DMS114 treated with DMSO at 0.1 percent for 48 hours (cell line): ENCODE results near the gene MTX2.
"Not testable (repeated sequence)": the region's sequence is repeated elsewhere in the genome, so short reads cannot be mapped to it uniquely, and the experiment has no call there.

Source experiments
- DNase-seq: peaks from one replicate; lab custom pipeline; 2025; ENCODE audit not compliant: unreplicated experiment; lab: John Stamatoyannopoulos, UW

MTX2 gene

DNA sequence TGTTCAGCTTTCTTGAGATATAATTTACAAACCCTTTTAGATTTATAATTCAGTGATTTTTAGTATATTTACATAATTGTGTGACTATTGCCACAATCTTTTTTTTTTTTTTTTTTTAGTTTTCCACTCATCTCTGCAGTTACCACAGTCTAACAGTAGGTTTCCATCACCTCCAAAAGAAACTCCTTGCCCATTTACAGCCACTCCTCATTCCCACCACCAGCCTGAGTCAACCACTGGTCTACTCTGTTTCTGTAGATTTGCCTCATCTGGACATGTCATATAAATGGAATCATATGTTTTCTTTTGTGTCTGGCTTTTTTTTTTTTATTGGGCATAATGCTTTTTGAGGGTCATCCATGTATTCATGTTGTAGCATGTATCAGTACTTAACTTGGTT, 16.1 kb downstream of the MTX2 start:
- DNase-seq = no peak

DNA sequence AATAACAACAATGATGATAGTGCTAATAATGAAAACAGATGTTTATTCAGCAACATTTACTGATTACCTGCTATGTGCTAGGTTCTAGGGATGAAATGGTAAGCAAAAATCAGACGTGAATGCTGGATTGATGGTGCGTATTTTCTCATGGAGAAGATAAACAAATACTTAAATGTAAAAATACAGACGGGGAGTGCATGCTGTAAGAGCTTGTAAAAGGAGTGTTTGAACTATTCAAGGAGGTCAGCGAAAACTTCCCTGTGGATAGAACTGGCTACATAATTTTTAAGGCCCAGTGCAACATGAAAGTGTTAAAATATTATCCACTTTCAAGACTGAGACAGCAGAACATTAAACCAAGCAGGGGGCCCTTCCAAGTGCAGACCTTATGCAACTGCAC, 22.1 kb downstream of the MTX2 start:
- no peak for DNase-seq

DNA sequence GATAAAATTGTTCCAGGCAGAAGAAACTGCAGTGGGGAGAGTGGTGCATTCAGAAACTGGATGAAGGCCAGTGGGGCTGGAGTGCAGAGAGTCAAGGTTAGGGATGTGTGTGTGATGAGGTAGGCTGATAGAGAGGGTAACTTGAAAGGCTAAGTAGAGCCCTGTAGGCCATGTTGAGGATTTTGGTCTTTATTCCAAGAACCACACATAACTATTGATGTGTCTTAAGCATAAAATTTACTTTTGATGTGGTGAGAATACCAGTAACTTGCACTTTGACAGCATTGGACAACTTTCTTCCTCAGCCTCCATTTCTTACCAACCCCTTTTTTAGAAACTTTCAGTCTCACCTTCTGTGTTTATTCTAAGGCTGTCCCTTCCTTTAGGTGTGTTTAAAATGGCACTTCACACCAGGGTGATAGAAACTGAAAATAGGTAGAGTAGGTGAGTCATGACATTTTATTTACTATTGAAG, 22.6 kb downstream of the MTX2 start:
- DNase-seq = no peak

DNA sequence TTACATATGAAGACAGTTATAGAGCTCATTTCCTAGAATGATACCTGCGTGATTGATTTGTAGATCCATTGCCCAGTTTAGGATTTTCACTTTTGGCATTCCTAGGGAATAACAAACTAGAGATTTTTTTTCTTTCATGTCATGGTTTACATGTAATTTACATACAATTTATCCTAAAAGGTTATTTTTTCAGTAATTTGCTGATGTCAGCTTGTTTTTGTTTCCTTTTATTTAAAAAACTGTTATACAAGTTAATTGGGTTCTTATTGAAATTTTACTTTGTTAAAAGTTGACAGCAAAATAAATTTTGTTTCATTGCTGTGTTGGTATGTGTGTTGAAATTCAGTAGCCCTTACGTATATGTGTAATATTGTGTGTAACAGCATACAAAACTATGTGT, 23.4 kb downstream of the MTX2 start:
- DNase-seq = no peak

DNA sequence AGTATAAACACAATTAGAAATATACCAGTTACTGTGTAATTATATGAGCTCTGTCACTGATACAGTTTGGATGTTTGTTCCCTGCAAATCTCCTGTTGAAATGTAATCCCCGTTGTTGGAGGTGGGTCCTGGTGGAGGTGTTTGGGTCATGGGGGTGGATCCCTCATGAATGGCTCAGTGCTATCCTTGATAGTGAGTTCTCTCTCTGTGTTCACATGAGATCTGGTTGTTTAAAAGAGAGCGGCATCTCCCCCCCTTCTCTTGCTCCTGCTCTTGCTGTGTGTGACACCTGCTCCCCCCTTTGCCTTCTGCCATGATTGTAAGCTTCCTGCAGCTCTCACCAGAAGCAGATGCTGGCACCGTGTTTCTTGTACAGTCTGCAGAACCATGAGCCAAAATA, 24.1 kb downstream of the MTX2 start:
- DNase-seq = no peak

DNA sequence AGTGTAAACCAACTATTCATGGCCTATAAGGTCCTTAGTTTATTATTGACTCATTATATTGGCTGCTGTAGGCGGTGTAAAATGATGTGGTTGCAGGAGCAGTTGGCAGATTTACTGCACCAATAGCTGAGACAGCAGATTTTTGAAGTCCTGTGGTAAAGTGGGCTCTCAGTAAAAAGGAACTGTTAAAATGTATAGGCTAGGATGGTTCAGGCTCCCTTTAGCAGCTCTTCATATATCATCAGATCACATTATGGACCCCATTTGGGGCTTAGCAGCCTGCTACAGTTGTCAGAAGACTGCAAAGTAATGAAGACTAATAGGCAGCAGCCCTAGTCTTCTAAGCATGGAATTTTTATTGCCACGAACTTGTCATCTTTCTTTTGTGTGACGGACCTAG, 27.8 kb downstream of the MTX2 start:
- no peak for DNase-seq

DNA sequence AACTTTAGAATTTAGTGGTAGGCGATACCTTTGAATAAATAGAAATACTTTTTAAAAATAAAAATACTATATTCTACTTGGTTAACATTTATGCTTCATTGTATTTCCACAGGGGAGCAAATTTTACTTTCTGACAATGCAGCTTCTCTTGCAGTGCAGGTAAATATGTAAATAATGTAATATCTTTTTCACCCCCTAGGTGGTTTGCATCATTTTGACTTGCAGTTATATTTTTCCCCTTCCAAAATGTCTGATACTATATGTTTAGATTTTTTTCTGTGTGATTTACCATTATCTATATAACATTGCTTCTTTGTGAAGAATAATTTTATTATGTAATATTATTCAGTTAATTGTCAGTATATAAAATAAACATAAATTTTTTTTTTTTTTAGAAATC, 28.5 kb downstream of the MTX2 start:
- DNase-seq = no peak

DNA sequence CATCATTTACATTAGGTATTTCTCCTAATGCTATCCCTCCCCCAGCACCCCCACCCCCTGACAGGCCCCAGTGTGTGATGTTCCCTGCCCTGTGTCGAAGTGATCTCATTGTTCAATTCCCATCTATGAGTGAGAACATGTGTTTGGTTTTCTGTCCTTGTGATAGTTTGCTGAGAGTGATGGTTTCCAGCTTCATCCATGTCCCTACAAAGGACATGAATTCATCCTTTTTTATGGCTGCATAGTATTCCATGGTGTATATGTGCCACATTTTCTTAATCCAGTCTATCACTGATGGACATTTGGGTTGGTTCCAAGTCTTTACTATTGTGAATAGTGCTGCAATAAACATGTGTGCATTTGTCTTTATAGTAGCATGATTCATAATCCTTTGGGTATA, 36.8 kb downstream of the MTX2 start:
- not testable (repeated sequence) for DNase-seq

DNA sequence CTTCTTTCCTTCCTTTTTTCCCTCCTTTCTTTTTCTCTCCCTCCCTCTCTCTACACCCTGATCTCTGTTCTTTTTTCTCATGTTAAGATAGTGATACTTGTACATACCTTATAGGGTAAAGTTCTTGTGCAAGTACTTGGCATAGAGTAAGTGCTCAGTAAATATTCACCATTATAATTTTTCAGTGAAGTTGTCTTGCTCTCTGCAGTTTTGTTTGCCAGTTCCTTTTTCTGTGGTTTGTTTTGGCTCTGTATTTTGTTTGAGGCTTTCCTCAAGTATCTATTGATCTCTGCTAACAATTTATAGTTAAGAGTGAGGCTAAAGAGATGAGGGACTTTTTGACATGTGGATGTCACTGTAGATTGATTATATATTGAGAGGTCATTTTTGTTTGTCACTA, 48.0 kb downstream of the MTX2 start:
- DNase-seq = no peak

DNA sequence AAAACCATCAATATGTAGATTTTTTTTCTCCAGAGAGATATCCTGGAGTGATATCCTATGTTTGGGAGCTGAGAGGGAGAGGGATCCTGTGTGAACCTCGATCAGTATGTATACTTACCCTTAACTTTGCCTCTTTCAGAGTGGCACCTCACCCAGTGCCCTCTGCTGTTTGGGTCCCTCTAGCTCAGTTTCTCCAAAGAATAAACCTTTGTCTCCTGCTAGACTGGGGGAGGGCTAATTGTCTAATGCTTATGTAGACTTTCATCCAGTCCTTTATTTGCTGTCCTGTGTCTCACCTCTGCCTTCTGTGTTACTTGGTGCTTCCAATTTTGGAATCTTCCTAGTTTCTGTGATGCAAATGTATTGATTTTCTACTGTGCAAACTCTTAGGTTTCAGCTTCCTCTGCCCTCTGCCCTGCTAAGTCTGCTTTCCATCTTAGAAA, 48.4 kb downstream of the MTX2 start:
- no peak for DNase-seq

DNA sequence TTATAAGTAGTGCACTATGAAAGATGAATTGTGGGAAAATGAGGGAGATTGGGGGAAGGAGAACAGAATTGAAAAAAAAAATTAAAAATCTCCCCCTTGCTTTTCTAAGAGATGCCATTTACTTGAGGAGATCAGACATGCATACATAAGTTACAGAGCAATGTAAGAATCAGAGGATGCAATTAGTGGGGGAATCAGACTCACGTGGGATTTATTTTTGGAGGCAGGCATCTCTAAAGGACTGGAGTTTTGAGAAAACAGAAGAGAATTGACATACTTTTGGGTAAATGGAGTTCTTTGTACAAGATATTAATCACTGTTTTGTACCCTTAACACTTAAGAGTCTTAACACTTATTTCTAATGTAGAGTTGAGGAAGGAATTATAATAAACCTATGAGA, 52.7 kb downstream of the MTX2 start:
- DNase-seq = no peak

DNA sequence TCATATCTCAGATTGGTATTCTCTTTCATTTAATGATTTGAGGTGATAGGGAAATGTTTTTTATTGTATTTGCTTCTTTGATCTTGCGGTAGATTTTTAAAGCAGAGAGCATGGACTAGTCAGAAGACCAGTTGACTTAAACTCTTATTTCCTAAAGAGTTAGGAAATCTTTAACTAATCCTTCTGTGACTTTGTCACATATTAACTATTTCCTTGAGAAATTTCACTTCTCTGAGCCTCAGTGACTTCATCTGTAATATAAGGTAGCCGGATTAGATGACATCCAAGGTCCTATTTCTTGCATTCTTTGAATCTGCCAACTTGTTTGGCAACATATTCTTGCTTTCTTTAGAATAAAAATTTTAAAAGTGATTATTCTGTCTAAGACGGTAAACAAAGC, 55.6 kb downstream of the MTX2 start:
- DNase-seq = no peak

DNA sequence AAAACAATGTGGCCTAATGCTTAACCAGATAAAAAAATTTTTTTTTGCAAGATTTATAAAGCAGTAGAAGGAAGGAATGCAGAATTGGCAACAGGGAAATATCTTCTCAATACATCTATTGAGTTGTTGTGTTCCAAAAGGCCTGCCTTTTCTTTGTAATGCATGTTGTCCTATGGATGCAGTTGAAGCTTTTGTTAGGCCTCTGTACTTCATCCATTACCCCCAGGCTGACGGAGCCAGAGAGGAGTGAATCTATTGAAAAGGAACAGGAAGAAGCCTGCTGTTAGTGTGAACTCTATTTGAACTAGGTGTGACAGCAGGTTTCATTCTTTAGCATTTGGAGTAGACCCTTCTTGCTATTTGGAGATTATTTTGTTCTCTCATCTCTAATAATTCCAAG, 56.5 kb downstream of the MTX2 start:
- no peak for DNase-seq

DNA sequence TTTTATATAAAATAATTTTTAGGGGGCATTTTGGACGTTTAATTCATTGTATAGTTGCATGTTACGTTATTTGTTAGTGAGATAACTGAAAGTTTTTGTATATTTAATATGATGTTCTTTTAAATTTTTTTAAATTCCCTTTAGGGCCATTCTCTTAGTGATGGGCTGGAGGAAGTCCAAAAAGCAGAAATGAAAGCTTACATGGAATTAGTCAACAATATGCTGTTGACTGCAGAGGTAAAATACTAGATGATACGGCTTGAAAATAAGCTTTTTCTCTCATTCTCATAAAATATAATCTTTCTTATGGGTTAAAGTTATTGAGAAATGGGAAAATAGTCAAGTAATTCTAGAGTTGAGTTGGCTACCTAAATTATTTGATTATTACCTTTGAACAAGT, 58.9 kb downstream of the MTX2 start:
- DNase-seq = no peak

DNA sequence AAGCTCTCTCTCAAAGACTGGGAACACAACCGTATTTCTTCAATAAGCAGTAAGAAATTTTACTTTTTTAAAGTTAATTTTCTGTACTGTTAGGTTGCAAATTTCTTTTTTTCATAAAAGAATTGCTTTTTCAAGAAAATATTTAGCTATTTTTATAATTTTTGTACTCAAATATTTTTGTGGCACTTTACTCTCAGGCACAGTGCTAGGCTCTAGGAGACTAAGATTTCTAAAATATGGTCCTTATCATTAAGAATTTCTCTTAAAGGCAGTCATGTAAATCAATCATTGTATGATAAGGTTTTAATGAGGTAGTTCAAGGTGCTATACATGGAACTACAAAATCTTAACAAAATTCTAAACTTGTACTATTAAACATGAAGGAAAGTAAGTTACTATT, 61.4 kb downstream of the MTX2 start:
- no peak for DNase-seq

DNA sequence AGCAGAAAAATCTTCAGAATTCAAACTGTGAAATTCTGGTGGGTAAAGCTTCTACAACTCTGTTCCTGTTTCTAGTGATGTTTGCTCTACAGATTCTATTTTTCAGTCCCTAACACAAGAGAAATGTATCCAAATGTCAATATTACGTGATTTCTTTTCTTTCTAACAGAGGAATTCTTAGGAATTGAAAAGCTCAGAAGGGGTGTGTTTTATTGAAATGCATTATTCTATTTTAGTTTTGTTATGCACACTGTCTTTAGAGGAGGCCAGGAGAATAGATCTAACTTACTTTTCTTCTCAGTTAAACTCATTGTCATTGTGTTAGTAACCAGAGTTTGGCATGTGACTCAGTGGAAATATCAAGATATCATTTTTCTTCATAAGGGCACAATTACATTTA, 62.4 kb downstream of the MTX2 start:
- no peak for DNase-seq

DNA sequence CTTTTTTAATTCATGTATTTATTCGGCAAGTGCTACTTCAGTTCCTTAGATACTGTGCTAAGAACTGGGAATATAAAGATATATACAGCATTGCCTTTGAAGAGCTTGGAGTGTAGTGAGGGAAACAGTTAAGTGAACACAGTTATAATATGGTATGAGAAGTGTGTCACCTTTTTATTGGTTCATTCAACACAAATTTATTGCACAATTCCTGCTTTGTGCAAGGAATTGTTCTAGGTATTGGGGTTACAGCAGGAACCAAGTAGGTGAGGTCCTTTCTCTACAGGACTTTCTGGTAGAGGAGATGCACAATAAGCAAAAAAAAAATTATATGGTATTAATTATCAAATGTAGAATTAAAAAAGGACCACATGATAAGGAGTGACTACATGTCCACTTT, 65.5 kb downstream of the MTX2 start:
- no peak for DNase-seq

DNA sequence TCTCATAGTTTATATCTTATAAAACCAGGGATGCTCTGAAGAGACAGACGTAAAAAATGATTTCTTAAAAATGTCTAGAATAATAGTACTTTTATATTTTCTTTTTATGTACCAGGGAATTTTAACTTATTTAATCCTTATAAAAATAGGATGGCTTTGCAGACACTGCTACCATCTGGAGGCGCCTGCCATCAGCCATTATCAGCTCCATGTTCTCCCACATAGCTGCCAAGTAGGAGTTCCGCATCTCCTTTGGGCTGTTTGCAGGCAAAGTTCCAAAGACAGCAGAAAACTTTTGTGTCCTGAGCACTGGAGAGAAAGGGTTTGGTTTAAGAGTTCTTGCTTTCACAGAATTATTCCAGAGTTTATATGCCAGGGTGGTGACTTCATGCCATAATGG, 69.2 kb downstream of the MTX2 start:
- DNase-seq = no peak

DNA sequence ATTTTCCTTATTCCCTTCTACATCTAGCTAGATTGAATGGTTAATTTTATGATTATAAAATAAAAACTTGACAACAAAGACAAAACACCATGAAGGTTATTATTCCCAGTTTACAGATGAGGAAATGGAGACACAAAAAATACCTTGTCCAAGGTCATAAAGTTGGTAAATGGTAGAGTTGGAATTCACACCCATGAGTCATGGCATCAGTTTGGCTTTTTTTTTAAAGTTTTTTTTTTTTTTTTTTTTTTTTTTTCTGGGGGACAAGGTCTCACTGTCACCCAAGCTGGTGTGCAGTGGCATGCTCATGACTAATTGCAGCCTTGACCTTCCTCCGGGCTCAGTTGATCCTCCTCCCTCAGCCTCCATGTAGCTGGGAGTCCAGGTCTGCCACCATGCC, 70.0 kb downstream of the MTX2 start:
- DNase-seq = no peak

DNA sequence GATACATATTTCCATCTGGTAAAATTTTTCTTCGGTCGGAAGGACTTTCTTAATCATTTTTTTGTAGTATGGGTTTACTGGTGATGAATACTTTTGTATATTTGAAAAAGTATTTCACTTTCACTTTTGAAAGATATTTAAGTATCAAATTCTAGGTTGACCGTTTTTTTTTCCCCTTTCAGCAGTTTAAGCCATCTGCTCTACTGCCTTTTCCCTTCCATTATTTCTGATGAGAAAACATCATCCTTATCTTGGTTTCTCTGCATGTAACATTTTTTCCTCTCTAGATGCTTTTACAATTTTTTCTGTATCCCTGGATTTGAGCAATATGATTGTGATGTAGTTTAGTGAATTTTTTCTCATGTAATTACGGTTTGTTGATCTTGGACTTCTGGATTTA, 87.0 kb downstream of the MTX2 start:
- DNase-seq = no peak

DNA sequence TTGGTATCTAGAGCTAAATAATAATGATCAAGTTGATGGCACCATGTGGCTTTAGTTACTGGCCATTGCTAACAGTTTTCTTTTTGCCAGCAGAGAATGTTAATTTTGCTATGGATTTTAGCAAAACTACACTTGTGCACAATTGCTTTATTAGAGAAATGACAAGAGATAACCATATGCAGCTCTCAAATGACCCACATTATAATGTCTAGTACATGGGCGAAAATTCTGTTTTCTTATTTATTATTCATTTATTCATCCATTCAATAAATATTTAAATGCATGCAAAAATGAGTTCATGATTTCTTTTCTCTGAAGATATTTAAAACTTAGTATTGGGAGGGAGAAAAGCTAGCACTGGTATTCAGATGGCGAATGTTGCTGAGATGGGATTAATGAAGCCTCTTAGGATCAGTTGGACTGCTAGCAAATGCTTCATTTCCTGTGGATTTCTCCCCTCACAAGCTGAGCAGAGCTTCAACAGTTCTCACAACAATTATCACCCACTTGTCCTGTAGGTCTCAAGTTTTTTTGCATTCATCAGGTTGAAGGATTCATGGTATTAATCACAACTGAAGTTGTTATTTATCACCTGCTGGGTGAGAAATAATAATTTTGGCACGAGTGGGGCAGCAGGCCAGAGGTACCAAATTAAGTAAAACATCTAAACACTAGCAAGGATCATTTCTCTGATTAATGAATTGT, 95.2 kb downstream of the MTX2 start:
- no peak for DNase-seq

DNA sequence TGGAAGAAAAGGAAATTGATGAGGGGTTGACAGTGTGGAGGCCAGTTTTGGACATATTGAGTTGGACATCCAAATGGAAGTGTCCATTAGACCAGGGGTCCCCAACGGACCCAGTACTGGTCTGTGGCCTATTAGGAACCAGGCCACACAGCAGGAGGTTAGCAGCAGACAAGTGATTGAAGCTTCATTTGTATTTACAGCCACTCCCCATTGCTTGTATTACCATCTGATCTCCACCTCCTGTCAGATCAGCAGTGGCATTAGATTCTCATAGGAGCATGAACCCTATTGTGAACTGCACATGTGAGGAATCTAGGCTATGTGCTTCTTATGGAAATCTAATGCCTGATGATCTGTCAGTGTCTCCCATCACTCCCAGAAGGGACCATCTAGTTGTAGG, 99.1 kb downstream of the MTX2 start:
- DNase-seq = no peak

DNA sequence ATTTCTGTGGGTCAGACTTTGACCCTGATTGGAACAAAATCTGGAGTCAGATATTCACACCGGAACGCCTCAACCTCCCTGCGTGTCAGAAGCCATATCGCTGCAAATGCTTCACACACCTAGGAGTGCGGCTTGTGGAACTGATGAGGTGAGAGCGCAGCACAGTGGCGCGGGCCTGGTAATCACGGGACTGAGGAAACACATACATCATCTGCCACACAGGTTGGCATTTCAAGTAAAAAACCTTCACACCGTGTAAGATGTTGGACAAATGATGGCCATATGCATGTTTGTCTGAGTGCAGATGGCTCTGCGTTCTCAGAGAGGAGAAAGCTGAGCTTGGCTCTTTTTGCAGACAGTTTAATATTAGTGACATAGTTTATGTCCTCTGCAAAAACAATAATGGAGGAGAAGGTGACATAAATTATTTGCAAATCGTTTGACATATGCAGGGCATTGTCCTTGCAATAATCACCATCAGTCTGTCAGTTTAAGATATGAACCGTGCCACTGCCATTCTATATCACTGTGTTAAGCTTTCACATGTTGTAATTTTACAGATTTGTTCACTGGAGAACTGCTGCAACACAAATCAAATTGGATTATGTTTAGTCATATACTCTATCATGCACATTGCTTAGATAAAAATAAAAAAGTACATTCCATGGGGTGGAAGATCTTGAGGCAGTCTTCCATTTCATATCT, 101.4 kb downstream of the MTX2 start:
- DNase-seq = no peak
